Activated CD4-positive, alpha-beta T cell treated with anti-CD3 and anti-CD28 coated beads, Interleukin-10, Interleukin-2, amounts not matched to agents 100 ng/mL and 50 ng/mL, durations not matched to agents 16 hours and 8 hours (primary cell): Measurements from ENCODE around the gene PARP3.
A peak's percentile ranks its signal among the peaks of the same experiment; 100 is the strongest.

Experiments used
- DNase-seq: peaks from one replicate; pipeline ENCODE4 v3.0.0-alpha.2; 2020

PARP3 gene

GRCh38 chr3:51968170-51968775 is 26.1 kb downstream of the PARP3 start:
- DNase-seq, result no peak

- no peak for DNase-seq
These were observed 26.9 kb downstream of the PARP3 start for GRCh38 chr3:51968883-51969678.

- DNase-seq, result no peak
These were observed 27.7 kb downstream of the PARP3 start for GRCh38 chr3:51969841-51970240.

GRCh38 chr3:51970606-51971300 is 28.6 kb downstream of the PARP3 start:
- no peak for DNase-seq

GRCh38 chr3:51971350-51971749 is 29.2 kb downstream of the PARP3 start:
- DNase-seq, result no peak

- no peak for DNase-seq
These were observed 32.3 kb downstream of the PARP3 start for GRCh38 chr3:51974277-51974962.

- DNase-seq, result peak; percentile 82
These were observed 33.0 kb downstream of the PARP3 start, which contains the start of gene ABHD14A for GRCh38 chr3:51974963-51975851. TSS of gene ABHD14A (plus strand) at chr3:51975064. CDS start at chr3:51975136, 72 bp downstream.

- DNase-seq, result peak; percentile 44
These were observed 33.8 kb downstream of the PARP3 start for GRCh38 chr3:51975852-51976549.

GRCh38 chr3:51977446-51978142 is 35.4 kb downstream of the PARP3 start:
- DNase-seq, result no peak

GRCh38 chr3:51978143-51978502 is 36.0 kb downstream of the PARP3 start:
- no peak for DNase-seq

- no peak for DNase-seq
These were observed 38.1 kb downstream of the PARP3 start for GRCh38 chr3:51980253-51980652.

GRCh38 chr3:51982352-51982837 is 40.2 kb downstream of the PARP3 start:
- peak; percentile 59 for DNase-seq

GRCh38 chr3:51982838-51983577 is 40.8 kb downstream of the PARP3 start, which contains the start of gene ACY1:
TSS of gene ACY1 (plus strand) at chr3:51983535. CDS start at chr3:51984065, 530 bp downstream.
- DNase-seq, result peak; percentile 86

- no peak for DNase-seq
These were observed 41.6 kb downstream of the PARP3 start for GRCh38 chr3:51983578-51984268.

- DNase-seq, result no peak
These were observed 42.1 kb downstream of the PARP3 start for GRCh38 chr3:51984269-51984647.

- DNase-seq, result no peak
These were observed 42.9 kb downstream of the PARP3 start for GRCh38 chr3:51985063-51985462.

- no peak for DNase-seq
These were observed 44.1 kb downstream of the PARP3 start for GRCh38 chr3:51986010-51986947.

GRCh38 chr3:51987568-51987967 is 45.4 kb downstream of the PARP3 start:
- DNase-seq, result no peak
